ENCODE results near the gene ZNF185.

Gene ZNF185

GRCh38 chrX:152881289-152881688 lies 16.6 kb upstream of the ZNF185 start:
- Mint-ChIP-seq H3K4me3 (no peak overlapping the region), H3K27ac (no peak overlapping the region), H3K27me3 (peaks cover 2% of the 10 kb centered on the region), H3K9me3 (no peaks in the 10 kb centered on the region), H3K4me1 (ENCODE audit: low read depth) (no peaks in the 10 kb centered on the region), H3K36me3 (ENCODE audit: low read depth) (no peaks in the 10 kb centered on the region)
- intact Hi-C loops (cut with micrococcal nuclease), result no loop called here

- Mint-ChIP-seq H3K27ac (no peak overlapping the region), H3K27me3 (peaks cover 6% of the 10 kb centered on the region), H3K36me3 (ENCODE audit: low read depth) (no peaks in the 10 kb centered on the region), H3K4me3 (no peak overlapping the region), H3K4me1 (ENCODE audit: low read depth) (no peaks in the 10 kb centered on the region), H3K9me3 (no peaks in the 10 kb centered on the region)
- intact Hi-C loops (cut with micrococcal nuclease), result no loop called here
Observed at GRCh38 chrX:152884171-152884570, 13.7 kb upstream of the ZNF185 start.

- H3K4me3 Mint-ChIP-seq, result no peak overlapping the region
- H3K9me3 Mint-ChIP-seq, result no peaks in the 10 kb centered on the region
- intact Hi-C loops (cut with micrococcal nuclease), result no loop called here
- no peaks in the 10 kb centered on the region for H3K36me3 Mint-ChIP-seq (ENCODE audit: low read depth)
- H3K4me1 Mint-ChIP-seq (ENCODE audit: low read depth), result no peaks in the 10 kb centered on the region
- H3K27me3 Mint-ChIP-seq, result peaks cover 25% of the 10 kb centered on the region
- H3K27ac Mint-ChIP-seq, result no peak overlapping the region
Observed at GRCh38 chrX:152886716-152887115, 11.2 kb upstream of the ZNF185 start.

- Mint-ChIP-seq H3K36me3 (ENCODE audit: low read depth) (no peaks in the 10 kb centered on the region), H3K27me3 (peaks cover 43% of the 10 kb centered on the region), H3K4me1 (ENCODE audit: low read depth) (peaks cover 12% of the 10 kb centered on the region), H3K27ac (no peak overlapping the region), H3K9me3 (no peaks in the 10 kb centered on the region), H3K4me3 (no peak overlapping the region)
- intact Hi-C loops (cut with micrococcal nuclease), result no loop called here
Observed at GRCh38 chrX:152892499-152892898, 5.4 kb upstream of the ZNF185 start.

- Mint-ChIP-seq H3K4me1 (ENCODE audit: low read depth) (peaks cover 12% of the 10 kb centered on the region), H3K27ac (no peak overlapping the region), H3K4me3 (no peak overlapping the region)
Observed at GRCh38 chrX:152892999-152893891, 4.6 kb upstream of the ZNF185 start.

GRCh38 chrX:152893980-152894610 lies 3.8 kb upstream of the ZNF185 start:
- Mint-ChIP-seq H3K4me1 (ENCODE audit: low read depth) (peaks cover 12% of the 10 kb centered on the region), H3K27ac (no peak overlapping the region), H3K9me3 (no peaks in the 10 kb centered on the region), H3K36me3 (ENCODE audit: low read depth) (no peaks in the 10 kb centered on the region), H3K27me3 (peaks cover 49% of the 10 kb centered on the region), H3K4me3 (no peak overlapping the region)
- intact Hi-C loops (cut with micrococcal nuclease), result no loop called here

More at GRCh38 chrX:152892999-152893891, 4.6 kb upstream of the ZNF185 start:
- Mint-ChIP-seq H3K27me3 (peaks cover 43% of the 10 kb centered on the region), H3K9me3 (no peaks in the 10 kb centered on the region), H3K36me3 (ENCODE audit: low read depth) (no peaks in the 10 kb centered on the region)
- intact Hi-C loops (cut with micrococcal nuclease), result no loop called here

GRCh38 chrX:152895121-152895520 lies 2.7 kb upstream of the ZNF185 start:
- no peaks in the 10 kb centered on the region for H3K36me3 Mint-ChIP-seq (ENCODE audit: low read depth)
- H3K27me3 Mint-ChIP-seq, result peaks cover 53% of the 10 kb centered on the region
- intact Hi-C loops (cut with micrococcal nuclease), result no loop called here
- H3K27ac Mint-ChIP-seq, result peak overlapping the region; percentile 1
- peaks cover 12% of the 10 kb centered on the region for H3K4me1 Mint-ChIP-seq (ENCODE audit: low read depth)
- no peaks in the 10 kb centered on the region for H3K9me3 Mint-ChIP-seq
- no peak overlapping the region for H3K4me3 Mint-ChIP-seq

GRCh38 chrX:152895724-152896420 lies 2.0 kb upstream of the ZNF185 start:
- Mint-ChIP-seq H3K4me3 (no peak overlapping the region), H3K27ac (no peak overlapping the region), H3K27me3 (peaks cover 50% of the 10 kb centered on the region), H3K4me1 (ENCODE audit: low read depth) (peaks cover 12% of the 10 kb centered on the region), H3K9me3 (no peaks in the 10 kb centered on the region), H3K36me3 (ENCODE audit: low read depth) (no peaks in the 10 kb centered on the region)
- intact Hi-C loops (cut with micrococcal nuclease), result no loop called here

- intact Hi-C loops (cut with micrococcal nuclease), result no loop called here
- Mint-ChIP-seq H3K4me1 (ENCODE audit: low read depth) (peaks cover 12% of the 10 kb centered on the region), H3K36me3 (ENCODE audit: low read depth) (no peaks in the 10 kb centered on the region), H3K27ac (no peak overlapping the region), H3K27me3 (peaks cover 44% of the 10 kb centered on the region), H3K4me3 (no peak overlapping the region), H3K9me3 (no peaks in the 10 kb centered on the region)
Observed at GRCh38 chrX:152896450-152896849, 1.4 kb upstream of the ZNF185 start.

GRCh38 chrX:152898442-152898841 lies 575 bp downstream of the ZNF185 start:
- intact Hi-C loops (cut with micrococcal nuclease), result no loop called here
- peaks cover 19% of the 10 kb centered on the region for H3K4me1 Mint-ChIP-seq (ENCODE audit: low read depth)
- no peak overlapping the region for H3K27ac Mint-ChIP-seq
- peaks cover 41% of the 10 kb centered on the region for H3K27me3 Mint-ChIP-seq
- no peaks in the 10 kb centered on the region for H3K9me3 Mint-ChIP-seq
- no peaks in the 10 kb centered on the region for H3K36me3 Mint-ChIP-seq (ENCODE audit: low read depth)
- H3K4me3 Mint-ChIP-seq, result no peak overlapping the region

- intact Hi-C loops (cut with micrococcal nuclease), result no loop called here
- no peaks in the 10 kb centered on the region for H3K36me3 Mint-ChIP-seq (ENCODE audit: low read depth)
- H3K9me3 Mint-ChIP-seq, result no peaks in the 10 kb centered on the region
- H3K27me3 Mint-ChIP-seq, result peaks cover 42% of the 10 kb centered on the region
- H3K4me1 Mint-ChIP-seq (ENCODE audit: low read depth), result peaks cover 19% of the 10 kb centered on the region
- H3K27ac Mint-ChIP-seq, result no peak overlapping the region
- no peak overlapping the region for H3K4me3 Mint-ChIP-seq
Observed at GRCh38 chrX:152899111-152899873, 1.4 kb downstream of the ZNF185 start.

GRCh38 chrX:152899874-152900719 lies 2.2 kb downstream of the ZNF185 start:
- H3K27ac Mint-ChIP-seq, result no peak overlapping the region
- H3K4me3 Mint-ChIP-seq, result no peak overlapping the region
- H3K36me3 Mint-ChIP-seq (ENCODE audit: low read depth), result no peaks in the 10 kb centered on the region
- intact Hi-C loops (cut with micrococcal nuclease), result no loop called here
- no peaks in the 10 kb centered on the region for H3K9me3 Mint-ChIP-seq
- H3K27me3 Mint-ChIP-seq, result peaks cover 42% of the 10 kb centered on the region
- peaks cover 19% of the 10 kb centered on the region for H3K4me1 Mint-ChIP-seq (ENCODE audit: low read depth)

- Mint-ChIP-seq H3K9me3 (no peaks in the 10 kb centered on the region), H3K4me1 (ENCODE audit: low read depth) (peaks cover 19% of the 10 kb centered on the region), H3K27me3 (peaks cover 43% of the 10 kb centered on the region), H3K4me3 (no peak overlapping the region), H3K36me3 (ENCODE audit: low read depth) (no peaks in the 10 kb centered on the region), H3K27ac (no peak overlapping the region)
- intact Hi-C loops (cut with micrococcal nuclease), result no loop called here
Observed at GRCh38 chrX:152900937-152901445, 3.1 kb downstream of the ZNF185 start.
